Urothelium cell line (cell line): ENCODE measurements around the gene NDST3.

Source experiments
- DNase-seq: peaks from one replicate; pipeline ENCODE4 v3.0.0; 2011; ENCODE audit warnings: low spot score, mixed read lengths
- FAIRE-seq: peaks from 2 replicates; lab custom pipeline; 2011; peaks lifted over from hg19 to GRCh38; lab: Jason Lieb, UNC

NDST3 gene

DNA sequence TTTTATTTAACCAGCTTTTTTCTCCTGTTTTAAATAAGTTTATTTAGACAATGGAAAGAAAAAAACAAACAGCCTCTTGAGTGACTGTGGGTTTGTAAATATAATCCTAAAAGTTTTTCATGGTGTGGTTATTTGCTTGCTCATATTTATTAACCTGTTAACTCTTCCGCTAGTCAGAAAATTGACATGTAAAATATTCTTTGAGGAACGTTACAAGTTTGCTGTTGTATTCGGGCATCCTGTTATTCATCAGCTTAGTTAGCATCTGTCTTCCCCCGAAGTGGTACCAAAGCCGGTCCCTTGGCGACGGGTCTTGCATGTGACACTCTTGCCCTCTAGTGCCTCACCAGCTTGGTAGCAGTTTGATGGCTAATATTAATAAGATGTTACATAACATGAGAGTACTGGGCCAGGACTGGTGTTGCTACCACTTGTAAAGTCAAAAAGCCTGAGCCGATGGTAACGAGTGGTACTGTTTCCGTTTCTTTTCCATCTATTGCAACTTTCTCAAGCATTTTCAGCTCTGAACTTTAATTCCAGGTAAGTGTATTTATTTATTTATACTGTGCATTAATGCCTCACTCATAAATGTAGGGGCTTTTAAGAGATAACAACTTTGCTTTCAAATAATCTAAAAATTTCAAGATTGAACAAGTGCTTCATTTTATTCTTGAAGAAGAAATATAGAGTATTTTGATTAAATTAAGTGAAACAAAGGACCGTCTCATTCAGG lies at the start of gene NDST3:
Gene NDST3, plus strand, starts transcription at position 434 of the 733 bp plus-strand sequence. CDS start 19,425 bp downstream, outside the sequence.
- DNase-seq (peak; percentile 41), FAIRE-seq (no peak)

DNA sequence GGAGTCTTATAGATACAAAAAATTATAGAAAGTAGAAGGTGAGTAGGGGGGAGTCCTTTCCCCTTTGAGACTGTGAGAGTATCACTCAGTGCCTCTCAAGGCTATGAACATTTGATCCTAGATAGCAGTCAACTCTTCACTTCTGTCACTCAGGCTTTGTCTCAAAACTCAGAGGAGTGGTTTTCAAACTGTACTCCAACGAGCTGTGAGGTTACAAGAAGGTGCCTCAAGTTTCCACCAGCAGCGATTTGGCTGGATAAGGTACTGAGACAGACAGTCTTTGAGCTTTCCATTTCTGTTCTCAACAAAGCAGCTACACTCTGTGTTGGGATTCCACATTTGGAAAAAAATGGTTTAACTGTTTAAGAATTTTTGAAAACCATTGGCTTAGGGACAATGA lies 48.0 kb upstream of the NDST3 start:
- no peak for FAIRE-seq
- no peak for DNase-seq

- DNase-seq (no peak), FAIRE-seq (no peak)
Measured at GRCh38 chr4:117987464-117987863, 46.8 kb upstream of the NDST3 start.

DNA sequence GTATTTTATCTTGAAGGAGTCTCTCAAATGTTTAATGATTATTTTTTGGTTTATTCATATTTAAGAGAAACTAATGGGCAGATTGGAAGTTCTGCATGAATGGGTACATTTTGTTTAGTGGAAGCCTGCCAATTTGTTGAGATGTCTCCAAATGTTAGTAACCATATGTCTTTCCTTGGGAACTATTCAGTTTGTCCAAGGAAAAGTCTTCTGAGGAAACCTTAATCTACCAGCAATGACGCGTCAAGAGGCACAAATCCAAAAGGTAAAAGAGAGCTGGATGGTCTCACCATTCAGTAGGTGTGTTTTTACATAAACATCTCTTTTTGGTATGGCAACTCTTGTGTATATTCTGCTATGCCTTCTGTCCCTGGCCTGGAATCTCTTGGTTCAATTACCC lies 37.4 kb upstream of the NDST3 start:
- FAIRE-seq: no peak
- DNase-seq: no peak

- DNase-seq: no peak
- no peak for FAIRE-seq
Measured at GRCh38 chr4:118004088-118004487, 30.2 kb upstream of the NDST3 start.

GRCh38 chr4:118005883-118006282 lies 28.4 kb upstream of the NDST3 start:
- DNase-seq (no peak), FAIRE-seq (no peak)

- DNase-seq: no peak
- FAIRE-seq: no peak
Measured at GRCh38 chr4:118012142-118012541, 22.1 kb upstream of the NDST3 start.

DNA sequence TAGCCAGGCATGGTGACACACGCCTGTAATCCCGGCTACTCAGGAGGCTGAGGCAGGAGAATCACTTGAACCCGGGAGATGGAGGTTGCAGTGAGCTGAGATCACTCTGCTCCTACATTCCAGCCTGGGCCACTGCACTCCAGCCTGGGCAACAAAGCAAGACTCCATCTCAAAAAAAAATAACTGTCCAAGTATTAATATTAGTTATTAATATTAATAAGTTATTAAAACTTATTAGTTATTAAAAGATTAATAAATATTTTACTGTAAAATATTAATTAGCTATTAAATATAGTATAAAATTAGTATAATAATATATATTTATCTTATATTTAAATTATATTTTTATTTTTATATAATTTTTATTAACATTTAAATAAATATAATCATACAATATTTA lies 19.5 kb upstream of the NDST3 start:
- FAIRE-seq (no peak), DNase-seq (no peak)

DNA sequence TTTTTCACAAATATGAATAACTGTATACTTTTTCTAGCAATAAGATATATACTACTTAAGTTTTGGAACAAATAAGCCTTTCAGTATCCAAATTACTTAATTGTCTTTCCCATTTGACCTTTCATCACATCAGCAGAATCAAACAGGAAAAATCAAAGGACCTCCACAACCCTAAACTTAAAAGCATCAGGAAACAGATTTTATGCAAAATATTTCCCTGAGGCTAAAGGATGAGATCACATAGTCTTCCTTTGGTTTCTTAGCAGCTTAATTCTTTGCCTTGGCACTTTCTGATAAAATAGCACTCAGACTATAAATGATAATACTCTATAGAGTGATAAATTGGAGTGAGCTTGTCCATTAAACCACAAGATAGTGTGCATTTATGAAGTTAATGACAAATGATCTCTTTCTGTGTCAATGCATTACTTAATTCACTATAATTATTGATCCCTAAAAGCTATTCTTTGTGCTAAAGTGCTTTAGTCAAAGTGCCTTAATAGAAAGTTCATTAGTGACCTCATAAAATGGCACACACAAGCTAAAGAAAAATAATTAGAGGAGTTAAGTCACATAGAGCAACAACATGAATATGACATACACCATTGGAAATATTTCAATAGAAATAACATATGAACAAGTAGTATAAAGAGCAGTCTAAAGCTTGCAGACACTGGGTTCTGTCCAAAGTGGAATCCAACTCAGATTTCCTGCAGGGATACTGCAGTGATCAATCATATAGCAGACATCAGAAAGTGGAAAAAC lies 15.7 kb upstream of the NDST3 start:
- FAIRE-seq (no peak), DNase-seq (no peak)

DNA sequence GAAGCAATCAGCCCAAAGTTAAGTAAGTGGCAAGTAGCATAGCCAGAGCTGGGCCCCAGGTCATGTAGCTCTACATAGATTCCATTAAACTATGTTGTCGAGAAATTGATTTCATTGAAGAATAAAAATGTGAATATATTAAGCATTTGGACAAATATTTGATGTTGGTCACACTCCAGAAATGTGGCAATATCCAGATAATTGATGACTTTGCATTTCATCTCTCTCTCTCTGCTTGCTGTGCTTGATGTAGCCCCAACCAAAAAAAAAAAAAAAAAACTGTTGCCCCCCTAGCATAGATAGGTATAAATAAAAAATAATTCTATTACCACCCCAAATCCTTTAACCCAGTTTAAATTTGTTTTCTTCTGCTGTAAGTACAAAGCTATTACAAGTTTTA lies 7.5 kb upstream of the NDST3 start:
- DNase-seq (no peak), FAIRE-seq (no peak)

DNA sequence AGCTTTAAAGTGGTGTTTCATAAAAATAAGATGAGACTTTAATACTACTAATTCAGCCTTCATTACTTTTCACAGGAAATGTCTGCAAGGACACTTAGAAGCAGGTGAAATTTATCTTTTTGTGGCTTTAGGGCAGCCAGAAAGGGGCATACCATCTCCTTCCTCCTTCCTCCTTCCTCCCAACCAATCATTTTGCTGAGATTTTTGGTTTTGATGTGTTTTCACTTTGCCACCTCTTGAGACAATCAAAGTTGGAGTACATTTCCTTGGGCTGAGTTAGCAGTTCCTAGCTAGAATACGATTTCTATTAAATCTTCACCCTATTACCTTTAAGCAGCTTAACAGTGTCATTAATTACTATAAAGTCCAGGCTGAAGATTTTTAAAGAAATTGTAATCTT lies 5.1 kb upstream of the NDST3 start:
- DNase-seq: no peak

GRCh38 chr4:118032691-118033090 lies 1.6 kb upstream of the NDST3 start:
- FAIRE-seq: no peak
- peak; percentile 21 for DNase-seq

More for the DNA sequence above, 5.1 kb upstream of the NDST3 start:
- no peak for FAIRE-seq

DNA sequence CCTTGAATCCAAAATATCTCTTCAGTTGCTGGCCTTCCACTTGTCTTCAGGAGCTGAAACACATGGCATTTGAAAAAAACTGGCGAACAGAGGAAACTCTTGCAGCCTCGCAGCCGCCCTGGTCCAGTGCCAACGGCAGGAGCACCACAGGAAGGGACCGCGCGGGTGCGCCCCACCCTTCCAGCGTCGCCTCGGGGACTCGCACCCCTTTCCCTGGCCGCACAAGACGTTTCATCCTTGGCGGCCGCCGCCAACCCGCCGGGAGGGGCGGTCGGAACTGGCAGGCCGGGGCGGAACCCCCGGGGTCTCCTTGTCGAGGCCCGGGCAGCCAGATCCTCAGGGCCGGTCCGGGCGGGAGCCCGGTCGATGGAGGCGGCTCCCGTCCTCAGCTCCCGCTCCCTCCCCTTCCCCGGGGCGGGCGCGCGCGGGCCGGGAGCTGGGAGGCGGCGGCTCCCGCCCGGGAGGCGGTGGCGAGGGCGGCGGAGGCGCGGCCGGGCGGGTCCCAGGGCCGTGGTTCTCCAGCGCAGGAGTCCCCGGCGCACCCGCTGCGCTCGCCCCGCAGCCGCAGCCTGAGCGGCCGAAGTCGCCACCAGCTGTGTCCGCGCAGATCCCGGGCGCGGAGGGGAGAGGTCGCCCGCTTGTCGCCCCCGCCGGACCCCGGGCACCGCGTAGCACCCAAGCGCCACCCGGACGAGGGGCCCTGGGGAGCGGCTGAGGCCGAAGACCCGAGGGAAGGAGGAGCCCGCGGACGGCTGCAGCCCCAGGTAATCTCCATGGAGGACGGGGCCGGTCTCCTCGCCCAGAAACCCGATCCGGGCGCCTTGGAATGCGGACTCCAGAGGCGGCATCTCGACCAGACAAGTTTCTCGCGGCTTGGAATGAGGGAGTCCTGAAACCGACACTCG lies 886 bp upstream of the NDST3 start:
- no peak for DNase-seq

DNA sequence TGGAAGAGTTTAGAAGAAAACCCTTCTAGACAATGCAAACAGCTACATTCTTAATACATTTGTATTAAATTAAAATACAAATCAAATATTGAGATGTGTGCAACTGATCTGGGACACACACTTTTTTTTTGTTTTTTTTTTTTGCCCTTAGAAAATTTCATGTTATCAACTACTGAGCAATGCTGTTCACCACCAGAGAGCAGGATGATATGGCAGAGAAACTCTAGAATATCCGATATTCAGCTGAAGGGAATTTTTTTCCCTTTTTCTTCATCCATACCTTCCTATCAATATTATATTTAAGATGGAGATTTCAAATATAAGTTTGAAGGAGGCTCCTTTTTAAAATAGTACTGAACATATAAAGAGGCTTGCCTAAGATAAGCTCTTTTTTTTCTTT lies 1.0 kb downstream of the NDST3 start:
- FAIRE-seq (no peak), DNase-seq (no peak)

More for the DNA sequence above, 886 bp upstream of the NDST3 start:
- no peak for FAIRE-seq

- no peak for FAIRE-seq
Measured at GRCh38 chr4:118036336-118036735, 2.0 kb downstream of the NDST3 start.

GRCh38 chr4:118037955-118038354 lies 3.7 kb downstream of the NDST3 start:
- DNase-seq (no peak), FAIRE-seq (no peak)

More at GRCh38 chr4:118036336-118036735, 2.0 kb downstream of the NDST3 start:
- DNase-seq: no peak

DNA sequence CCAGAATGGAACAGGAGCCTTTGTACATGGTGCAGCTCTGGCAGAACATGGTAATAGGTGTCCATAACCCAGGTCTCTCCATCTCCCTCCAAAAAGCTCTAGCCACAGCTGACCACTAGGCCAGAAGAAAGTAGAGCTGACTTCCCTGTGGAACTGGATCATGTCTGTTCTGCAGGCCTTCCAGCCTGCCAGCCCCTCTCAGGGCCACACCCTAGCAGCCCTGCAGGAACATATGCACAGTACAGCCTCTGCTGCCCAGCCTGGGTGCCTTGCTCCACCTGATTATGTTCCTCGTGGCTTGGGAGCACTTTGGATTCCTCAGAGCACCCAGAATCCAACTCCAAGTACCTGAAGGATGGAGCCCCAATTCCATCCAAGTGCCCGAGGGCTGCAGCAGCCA lies 12.0 kb downstream of the NDST3 start:
- FAIRE-seq: no peak
- no peak for DNase-seq

- FAIRE-seq (no peak), DNase-seq (no peak)
Measured at GRCh38 chr4:118047043-118047442, 12.8 kb downstream of the NDST3 start.

DNA sequence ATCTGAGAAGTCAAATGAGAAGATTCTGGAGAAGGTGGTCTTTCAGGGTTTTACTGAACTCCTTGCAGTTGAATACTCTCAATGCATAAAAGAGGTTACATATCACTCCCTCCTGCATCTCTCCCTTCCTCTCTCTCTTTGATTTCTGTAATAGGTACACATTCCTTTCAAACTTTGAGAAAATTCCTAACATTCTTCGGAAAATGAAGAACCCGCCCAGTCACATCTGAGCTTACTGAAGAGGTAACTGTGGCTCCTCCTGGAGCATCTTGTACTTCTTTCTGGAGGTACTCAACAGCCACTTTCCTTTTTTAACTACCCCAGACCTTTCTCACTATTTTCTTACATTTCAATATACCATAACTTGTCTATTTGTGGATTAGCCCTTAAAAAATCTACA lies 24.7 kb downstream of the NDST3 start:
- FAIRE-seq (no peak), DNase-seq (no peak)

DNA sequence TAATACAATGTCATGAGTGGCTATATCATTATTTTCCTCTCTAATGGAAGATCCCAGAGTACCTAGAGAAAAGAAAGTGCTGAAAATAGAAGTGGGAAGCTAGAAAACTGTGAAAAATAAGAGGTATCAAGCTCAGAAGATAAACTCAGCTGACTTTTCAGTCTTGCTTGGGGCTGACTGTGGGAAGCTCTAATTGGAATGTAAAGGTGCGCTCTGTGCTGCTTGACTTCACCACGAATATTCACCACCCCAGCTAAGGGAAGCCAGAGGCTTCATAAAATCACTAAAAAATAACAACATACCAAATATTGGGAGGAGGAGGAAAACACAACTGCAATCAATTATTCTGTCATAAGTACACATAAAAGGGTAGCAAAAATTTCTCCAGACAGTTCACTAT lies 25.1 kb downstream of the NDST3 start:
- FAIRE-seq: no peak

More for the DNA sequence above, 25.1 kb downstream of the NDST3 start:
- no peak for DNase-seq
